ENCODE data around the gene GCSH.

- TF ChIP-seq CTCF (IDR thresholded peaks at IDR 0.05) (no peak), POLR2AphosphoS5 (IDR thresholded peaks at IDR 0.05) (no peak)
Measured at GRCh38 chr16:81094771-81095251, 1.4 kb downstream of the GCSH start.

Data from esophagus muscularis mucosa (tissue), 3 donors.